ENCODE data around the gene UIMC1. TPM values are rescaled to one million over a fixed set of nuclear protein-coding genes. Genes with fewer than 3 reads are reported as not detected.

UIMC1 gene
- total and polyA plus RNA-seq, 2 experiments from 2014 or later: 25.3 to 30.8 TPM

- no peak for DNase-seq (ENCODE audit: low read depth in 1 of 2, low spot score in 1 of 2)
- H3K36me3 ChIP-seq: no peaks in the 10 kb centered on the region
- peaks cover 4% of the 10 kb centered on the region for H3K27me3 ChIP-seq
- no peaks in the 10 kb centered on the region for H3K9me3 ChIP-seq (ENCODE audit: low read depth)
- TF ChIP-seq, protein P1, sequence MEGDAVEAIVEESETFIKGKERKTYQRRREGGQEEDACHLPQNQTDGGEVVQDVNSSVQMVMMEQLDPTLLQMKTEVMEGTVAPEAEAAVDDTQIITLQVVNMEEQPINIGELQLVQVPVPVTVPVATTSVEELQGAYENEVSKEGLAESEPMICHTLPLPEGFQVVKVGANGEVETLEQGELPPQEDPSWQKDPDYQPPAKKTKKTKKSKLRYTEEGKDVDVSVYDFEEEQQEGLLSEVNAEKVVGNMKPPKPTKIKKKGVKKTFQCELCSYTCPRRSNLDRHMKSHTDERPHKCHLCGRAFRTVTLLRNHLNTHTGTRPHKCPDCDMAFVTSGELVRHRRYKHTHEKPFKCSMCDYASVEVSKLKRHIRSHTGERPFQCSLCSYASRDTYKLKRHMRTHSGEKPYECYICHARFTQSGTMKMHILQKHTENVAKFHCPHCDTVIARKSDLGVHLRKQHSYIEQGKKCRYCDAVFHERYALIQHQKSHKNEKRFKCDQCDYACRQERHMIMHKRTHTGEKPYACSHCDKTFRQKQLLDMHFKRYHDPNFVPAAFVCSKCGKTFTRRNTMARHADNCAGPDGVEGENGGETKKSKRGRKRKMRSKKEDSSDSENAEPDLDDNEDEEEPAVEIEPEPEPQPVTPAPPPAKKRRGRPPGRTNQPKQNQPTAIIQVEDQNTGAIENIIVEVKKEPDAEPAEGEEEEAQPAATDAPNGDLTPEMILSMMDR (IDR thresholded peaks at IDR 0.05; ENCODE audit: low read depth, low read length): no peak
- peaks cover 6% of the 10 kb centered on the region for H3K4me1 ChIP-seq (ENCODE audit: low read depth)
- no peak overlapping the region for H3K27ac ChIP-seq
- H3K4me3 ChIP-seq: no peak overlapping the region
Observed at GRCh38 chr5:176861276-176861675, 145.3 kb downstream of the UIMC1 start.

GRCh38 chr5:176860381-176860780 lies 146.2 kb downstream of the UIMC1 start:
- Histone ChIP-seq H3K4me1 (ENCODE audit: low read depth) (peaks cover 6% of the 10 kb centered on the region), H3K4me3 (no peak overlapping the region), H3K9me3 (ENCODE audit: low read depth) (no peaks in the 10 kb centered on the region), H3K27ac (no peak overlapping the region), H3K36me3 (no peaks in the 10 kb centered on the region), H3K27me3 (peaks cover 1% of the 10 kb centered on the region)
- DNase-seq (ENCODE audit: low read depth in 1 of 2, low spot score in 1 of 2): no peak
- TF ChIP-seq, protein P1 (IDR thresholded peaks at IDR 0.05; ENCODE audit: low read depth, low read length): no peak

DNA sequence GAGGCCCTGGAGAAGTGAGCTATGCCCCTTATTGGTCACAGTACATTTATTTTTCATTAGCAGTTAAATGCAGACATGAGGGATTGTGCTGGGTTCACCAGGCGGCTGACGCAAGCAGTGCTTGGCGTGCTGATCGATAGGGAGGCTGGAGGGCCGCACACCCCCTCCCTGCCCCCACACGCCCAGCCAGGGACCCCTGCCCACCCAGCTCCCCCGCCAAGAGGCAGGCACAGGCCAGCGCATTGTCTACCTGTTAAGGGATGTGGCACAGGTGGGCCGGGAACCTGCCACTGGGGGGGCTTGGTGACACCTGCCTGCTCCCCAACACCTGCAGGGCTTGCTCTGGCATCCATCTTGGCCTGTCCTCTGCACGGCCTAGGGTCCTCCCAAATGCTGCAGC lies 146.7 kb downstream of the UIMC1 start:
- Histone ChIP-seq H3K36me3 (no peaks in the 10 kb centered on the region), H3K27me3 (no peaks in the 10 kb centered on the region), H3K4me1 (ENCODE audit: low read depth) (peaks cover 6% of the 10 kb centered on the region), H3K9me3 (ENCODE audit: low read depth) (no peaks in the 10 kb centered on the region), H3K27ac (no peak overlapping the region), H3K4me3 (no peak overlapping the region)
- no peak for DNase-seq (ENCODE audit: low read depth in 1 of 2, low spot score in 1 of 2)
- TF ChIP-seq, protein P1 (IDR thresholded peaks at IDR 0.05; ENCODE audit: low read depth, low read length): no peak

GRCh38 chr5:176857894-176858273 lies 148.7 kb downstream of the UIMC1 start:
- Histone ChIP-seq H3K36me3 (no peaks in the 10 kb centered on the region), H3K27me3 (no peaks in the 10 kb centered on the region), H3K9me3 (ENCODE audit: low read depth) (no peaks in the 10 kb centered on the region), H3K4me3 (no peak overlapping the region), H3K27ac (no peak overlapping the region), H3K4me1 (ENCODE audit: low read depth) (no peaks in the 10 kb centered on the region)
- TF ChIP-seq, protein P1 (IDR thresholded peaks at IDR 0.05; ENCODE audit: low read depth, low read length): no peak
- DNase-seq (ENCODE audit: low read depth in 1 of 2, low spot score in 1 of 2): no peak

DNA sequence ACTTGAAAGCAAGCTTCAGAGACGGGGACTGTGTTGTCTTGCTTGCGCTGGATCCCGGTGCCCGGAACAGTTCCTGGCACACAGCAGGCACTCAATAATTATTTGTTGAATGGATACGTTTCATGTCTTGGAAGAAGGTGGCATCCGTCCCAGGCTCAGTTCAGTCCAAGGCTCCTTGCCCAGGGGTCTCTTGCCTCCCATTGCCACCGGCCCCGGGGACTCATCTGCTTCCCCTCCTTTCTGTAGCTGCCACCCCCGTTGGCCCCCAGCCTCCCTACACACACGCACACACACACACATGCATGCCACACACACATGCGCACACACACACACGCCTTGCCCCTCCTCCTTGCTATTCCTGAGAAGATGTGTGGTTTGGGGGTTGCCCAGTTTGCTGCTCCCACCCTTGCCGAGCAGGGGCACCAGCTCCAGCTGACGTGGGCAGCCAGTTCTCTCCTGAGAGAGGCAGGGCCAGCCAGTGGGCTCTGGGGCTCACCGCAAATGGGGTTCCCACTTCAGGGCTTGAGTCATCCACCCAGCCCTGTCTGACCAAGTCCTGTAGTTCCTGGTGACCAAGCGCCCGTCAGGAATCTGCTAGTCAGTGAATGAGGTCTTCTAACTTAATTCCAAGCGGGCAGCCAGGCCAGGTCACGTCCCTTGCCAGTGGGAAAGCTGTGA lies 149.2 kb downstream of the UIMC1 start:
- Histone ChIP-seq H3K27me3 (no peaks in the 10 kb centered on the region), H3K4me1 (ENCODE audit: low read depth) (no peaks in the 10 kb centered on the region), H3K4me3 (no peak overlapping the region), H3K27ac (no peak overlapping the region), H3K36me3 (no peaks in the 10 kb centered on the region), H3K9me3 (ENCODE audit: low read depth) (no peaks in the 10 kb centered on the region)
- TF ChIP-seq, protein P1 (IDR thresholded peaks at IDR 0.05; ENCODE audit: low read depth, low read length): no peak
- no peak for DNase-seq (ENCODE audit: low read depth in 1 of 2, low spot score in 1 of 2)

All from cardiac muscle cell (in vitro differentiated cells and primary cell).